Stimulated activated CD4-positive, alpha-beta T cell treated with anti-CD3 and anti-CD28 coated beads, TNF-alpha, amount 100 ng/mL, for 4 hours (primary cell): ENCODE results near the gene HSFX4.
A peak's percentile ranks its signal among the peaks of the same experiment; 100 is the strongest.
"Not testable (repeated sequence)": the region's sequence is repeated elsewhere in the genome, so short reads cannot be mapped to it uniquely, and the experiment has no call there.

Experiments
- DNase-seq, 3 experiments: peaks; one replicate each; pipeline ENCODE4 v3.0.0-alpha.2; 2020; ENCODE audit warnings: low read depth in 3 of 3

Gene HSFX4

GRCh38 chrX:149937871-149938426 is 8.6 kb downstream of the HSFX4 start:
- no peak for DNase-seq

GRCh38 chrX:149938427-149938880 is 9.1 kb downstream of the HSFX4 start, which contains the start of gene EOLA2:
Gene EOLA2 (minus strand): TSS chrX:149938491. CDS start chrX:149933874, 4,617 bp downstream.
- peak; percentile 65 to 84 (median 82) for DNase-seq

DNA sequence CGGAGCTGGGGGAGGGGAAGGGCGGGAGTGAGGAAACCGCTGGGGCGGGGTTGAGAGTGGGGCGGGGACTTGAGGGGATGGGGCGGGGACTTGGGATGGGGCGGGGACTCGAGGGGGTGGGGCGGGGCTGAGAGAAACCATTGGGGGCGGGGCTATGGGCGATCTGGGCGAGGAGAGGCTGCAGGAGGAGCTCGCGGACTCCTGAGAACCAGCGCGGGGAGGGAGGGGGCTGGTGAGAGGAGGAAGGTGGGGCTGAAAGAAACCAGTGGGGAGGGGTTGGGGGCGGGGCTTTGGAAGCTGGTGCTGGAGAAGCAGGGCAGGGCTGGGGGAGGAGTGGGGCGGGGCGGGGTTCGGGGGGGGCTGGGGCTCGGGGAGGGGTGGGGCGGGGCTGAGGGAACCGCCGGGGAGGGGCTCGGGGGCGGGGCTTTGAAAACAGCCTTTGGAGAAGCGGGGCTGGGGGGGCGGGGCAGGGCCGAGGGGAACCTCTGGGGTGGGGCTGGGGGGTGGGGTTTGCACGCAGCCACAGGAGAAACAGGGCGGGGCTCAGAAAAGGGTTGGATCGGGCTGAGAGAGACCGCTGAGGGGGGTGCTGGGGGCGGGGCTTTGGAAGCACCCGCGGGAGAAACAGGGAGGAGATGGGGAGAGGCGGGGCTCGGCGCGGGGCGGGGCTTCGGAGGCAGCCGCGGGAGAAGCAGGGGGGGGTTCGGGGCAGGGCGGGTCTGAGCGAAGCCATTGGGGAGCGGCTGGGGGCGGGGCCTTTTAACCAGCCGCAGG is 9.7 kb downstream of the HSFX4 start:
- peak; percentile 70 to 81 (median 81) for DNase-seq

DNA sequence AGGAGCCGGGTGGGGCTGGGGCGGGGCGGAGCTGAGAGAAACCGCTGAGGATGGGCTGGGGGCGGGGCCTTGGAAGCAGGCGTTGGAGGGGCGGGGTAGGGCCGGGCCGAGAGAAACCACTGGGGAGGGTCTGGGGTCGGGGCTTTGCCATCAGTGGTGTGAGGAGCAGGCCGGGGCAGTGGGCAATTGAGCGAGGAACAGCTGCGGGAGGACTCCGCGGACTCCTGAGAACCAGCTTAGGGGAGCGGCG is 10.2 kb downstream of the HSFX4 start:
- no peak for DNase-seq

DNA sequence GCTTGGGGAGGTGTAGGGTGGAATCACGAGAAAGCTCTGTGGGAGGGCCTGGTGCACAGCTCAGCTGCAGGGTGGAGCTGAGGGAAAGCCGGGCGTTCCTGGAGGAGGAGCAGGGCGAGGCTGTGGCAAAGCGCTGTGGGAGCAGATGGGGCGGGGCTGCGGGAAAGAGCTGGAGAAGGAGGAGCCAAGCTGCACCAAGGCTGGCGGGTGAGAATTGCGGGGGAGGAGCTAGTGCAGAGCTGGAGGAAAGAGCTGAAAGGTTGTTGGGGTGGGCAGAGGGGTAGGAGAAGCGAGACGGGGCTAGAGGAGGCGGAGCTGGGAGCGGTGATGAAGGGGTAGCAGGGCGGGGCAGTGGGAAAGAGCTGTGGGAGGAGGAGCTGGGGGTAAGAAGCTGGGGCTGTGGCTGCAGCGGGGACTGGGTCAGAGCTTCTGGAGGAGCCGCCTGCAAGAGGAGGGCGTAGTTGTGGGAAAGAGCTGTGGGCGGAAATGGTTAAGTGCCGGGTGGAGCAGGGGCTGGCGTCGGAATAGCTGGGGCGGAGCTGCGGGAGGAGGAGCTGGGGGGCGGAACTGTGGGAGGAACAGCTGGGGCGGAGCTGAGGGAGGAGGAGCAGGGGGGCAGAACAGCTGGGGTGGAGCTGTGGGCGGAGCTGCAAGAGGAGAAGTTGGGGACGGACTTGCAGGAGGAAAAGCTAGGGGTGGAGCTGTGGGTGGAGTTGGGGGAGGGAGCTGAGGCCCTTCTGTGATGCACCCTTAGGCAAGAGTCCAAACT is 10.7 kb downstream of the HSFX4 start:
- DNase-seq, result peak; percentile 73 to 84 (median 79)

- DNase-seq, result not testable (repeated sequence)
Measured at GRCh38 chrX:149940674-149941024, 11.3 kb downstream of the HSFX4 start.

- DNase-seq, result not testable (repeated sequence)
Measured at GRCh38 chrX:149945087-149945670, 15.8 kb downstream of the HSFX4 start.

DNA sequence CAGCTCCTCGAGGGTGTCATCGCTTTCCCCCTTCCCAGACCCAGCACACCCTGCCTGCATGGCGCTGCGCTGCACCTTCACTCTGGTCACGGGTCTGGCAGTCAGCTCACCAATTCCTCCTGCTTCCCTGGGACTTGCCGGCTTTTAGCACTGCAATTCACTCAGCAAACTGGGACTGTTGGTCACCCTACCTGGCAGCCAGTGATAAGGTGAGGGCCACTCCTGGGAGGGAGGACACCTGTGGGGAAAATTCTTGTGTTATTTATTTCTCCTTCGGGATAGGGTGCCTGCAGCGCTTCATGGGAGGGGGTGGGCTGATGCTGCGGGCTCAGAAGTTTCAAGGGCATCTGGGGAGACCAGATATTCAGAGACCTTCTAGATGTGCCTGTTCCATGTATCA is 16.4 kb downstream of the HSFX4 start:
- DNase-seq, result not testable (repeated sequence)

- DNase-seq, result not testable (repeated sequence)
Measured at GRCh38 chrX:149946932-149947331, 17.6 kb downstream of the HSFX4 start.

GRCh38 chrX:149948016-149948415 is 18.6 kb downstream of the HSFX4 start:
- DNase-seq, result no peak

DNA sequence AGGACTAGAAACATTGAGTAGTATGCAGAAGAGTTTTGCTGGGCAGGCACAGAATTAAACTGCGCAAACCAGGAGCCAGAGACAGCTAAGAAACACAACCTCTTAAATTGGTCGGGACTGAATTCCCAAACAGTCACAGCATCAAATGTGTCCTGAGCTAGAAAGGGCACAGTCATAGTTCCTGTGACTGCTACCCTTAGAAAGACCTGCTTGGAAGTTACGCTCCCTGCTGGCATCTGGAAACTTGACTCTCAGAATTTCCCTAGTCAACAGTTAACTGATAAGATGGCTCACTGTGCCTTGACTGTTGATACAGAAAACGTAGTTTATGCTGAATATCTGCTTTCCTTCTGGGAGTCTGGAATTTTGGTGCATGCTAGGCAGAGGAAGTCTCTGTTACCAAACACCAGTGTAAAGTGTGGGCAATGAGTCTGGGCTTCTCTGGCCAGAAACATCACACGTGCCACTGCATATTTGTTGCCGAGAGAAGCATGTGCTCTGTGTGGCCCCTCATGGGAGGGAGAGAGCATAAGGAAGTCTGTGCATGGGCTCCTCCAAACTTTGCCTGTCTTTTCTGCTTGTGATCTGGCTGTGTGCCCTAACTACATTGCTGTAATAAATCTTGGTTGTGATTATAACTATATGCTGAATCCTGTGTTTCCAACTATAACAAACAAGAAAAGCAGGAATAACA is 20.5 kb downstream of the HSFX4 start:
- DNase-seq, result no peak

- no peak for DNase-seq
Measured at GRCh38 chrX:149950681-149951080, 21.3 kb downstream of the HSFX4 start.

- no peak for DNase-seq
Measured at GRCh38 chrX:149961572-149961971, 32.2 kb downstream of the HSFX4 start.

- no peak for DNase-seq
Measured at GRCh38 chrX:149962010-149962409, 32.6 kb downstream of the HSFX4 start.

DNA sequence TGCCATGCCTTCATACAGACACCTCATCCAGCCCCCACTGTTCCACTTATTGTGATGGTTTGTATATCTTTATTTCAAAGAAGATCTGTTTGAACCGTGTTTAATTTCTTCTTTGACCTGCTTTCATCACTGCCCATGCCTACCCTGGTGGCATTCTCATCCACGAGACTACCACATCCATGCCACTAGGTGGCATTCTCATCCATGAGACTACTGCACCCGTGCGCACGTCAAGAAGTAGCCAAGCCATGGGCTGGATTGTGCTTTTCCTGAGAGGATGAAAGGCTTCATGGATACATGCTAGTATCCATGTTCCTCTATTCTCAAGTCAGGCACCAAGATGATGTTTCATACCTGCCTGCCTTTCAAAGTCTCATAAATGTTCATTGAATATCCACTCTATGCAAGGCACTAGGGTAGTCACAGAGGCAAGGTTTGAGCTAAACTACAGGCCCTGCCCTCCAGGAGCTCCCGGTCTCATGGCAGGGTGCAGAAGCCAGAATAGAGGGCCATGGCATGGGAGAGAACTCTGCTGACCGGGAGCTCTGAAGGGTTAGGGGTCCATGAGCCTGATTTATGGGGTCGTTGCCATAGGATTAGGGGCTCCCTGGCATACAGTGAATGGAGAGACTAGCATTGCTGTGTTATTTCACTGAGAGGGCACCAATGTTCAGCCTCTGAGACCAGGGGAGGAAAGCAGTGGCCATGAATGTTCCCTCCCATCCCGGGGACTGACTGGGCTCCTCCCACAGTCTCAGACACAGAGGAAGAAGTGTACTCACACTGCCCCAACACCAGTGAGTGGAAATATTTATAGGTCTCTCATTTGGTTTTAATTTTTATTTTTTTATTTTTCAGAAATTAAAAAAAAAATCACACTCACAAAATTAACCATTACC is 33.7 kb downstream of the HSFX4 start:
- no peak for DNase-seq

DNA sequence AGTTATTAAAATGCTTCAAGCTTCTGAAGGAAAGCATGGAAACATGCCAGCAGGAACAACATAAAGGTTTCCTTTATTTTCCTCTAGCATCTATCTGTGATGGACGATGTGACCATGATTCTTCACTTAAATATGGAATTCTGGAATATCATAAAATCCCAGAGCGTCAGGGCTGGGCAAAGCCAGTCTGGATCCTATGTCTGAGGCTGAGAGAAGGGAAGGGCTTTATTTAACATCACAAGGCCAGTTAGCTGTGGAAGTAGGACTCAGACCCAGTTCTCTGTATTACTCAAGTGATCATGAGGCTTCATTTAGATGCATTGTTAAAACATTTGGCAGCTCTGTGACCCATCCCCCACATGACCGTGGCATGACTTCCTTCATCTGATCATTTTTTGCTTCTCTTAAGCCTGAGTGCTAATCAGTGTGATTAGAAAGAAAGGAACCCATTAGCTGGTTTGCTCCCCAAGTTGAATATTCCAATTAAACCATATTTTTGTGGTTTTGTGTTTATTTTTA is 49.8 kb downstream of the HSFX4 start:
- no peak for DNase-seq
